Left ventricle myocardium inferior (tissue), 1 donor: ENCODE results near the gene ADAR. TPM values are rescaled to one million over a fixed set of nuclear protein-coding genes. Genes with fewer than 3 reads are reported as not detected.

Experiments
- DNase-seq: peaks from one replicate; pipeline ENCODE4 v3.0.0-alpha.2; 2020
- H3K27ac ChIP-seq: fragments of 200-600 bp; replicated peaks from 2 replicates; pipeline ENCODE4 v1.8.0; 2021
- H3K27me3 ChIP-seq: fragments of 200-600 bp; 2 replicates; pipeline ENCODE4 v1.8.0; 2021; ENCODE audit warnings: low read depth
- H3K36me3 ChIP-seq: fragments of 200-600 bp; 2 replicates; pipeline ENCODE4 v1.8.0; 2021
- H3K4me1 ChIP-seq: fragments of 200-600 bp; 2 replicates; pipeline ENCODE4 v1.8.0; 2021
- H3K4me3 ChIP-seq: fragments of 200-600 bp; 2 replicates; pipeline ENCODE4 v1.8.0; 2021; ENCODE audit warnings: mild to moderate bottlenecking, moderate library complexity
- H3K9me3 ChIP-seq: fragments of 200-600 bp; replicated peaks from 2 replicates; pipeline ENCODE4 v1.8.0; 2021
- CTCF ChIP-seq: fragments of 200-600 bp; IDR thresholded peaks from 2 replicates; pipeline ENCODE4 v1.8.0; 2021; ENCODE audit warnings: antibody characterized with exemption, mild to moderate bottlenecking, borderline replicate concordance
- intact Hi-C: fragments of 100-400 bp; cut with micrococcal nuclease; formaldehyde crosslinking; loops from one replicate; pipeline ENCODE4 v1.11.0; 2022
- total RNA-seq: library from RNA; stranded (reverse); fragmentation: NEBNext Ultra II Directional; extraction: Animal tissue kit (Norgen Biotek cat#: 25700); gene quantifications from one replicate; pipeline ENCODE4 v1.2.1, GENCODE V29; 2021
- donor health status: DM: no; HTN: yes; CAD: no; lungs with severe emphysema.

ADAR gene
- total RNA-seq, 1 donor from 2014 or later: 55.8 TPM

DNA sequence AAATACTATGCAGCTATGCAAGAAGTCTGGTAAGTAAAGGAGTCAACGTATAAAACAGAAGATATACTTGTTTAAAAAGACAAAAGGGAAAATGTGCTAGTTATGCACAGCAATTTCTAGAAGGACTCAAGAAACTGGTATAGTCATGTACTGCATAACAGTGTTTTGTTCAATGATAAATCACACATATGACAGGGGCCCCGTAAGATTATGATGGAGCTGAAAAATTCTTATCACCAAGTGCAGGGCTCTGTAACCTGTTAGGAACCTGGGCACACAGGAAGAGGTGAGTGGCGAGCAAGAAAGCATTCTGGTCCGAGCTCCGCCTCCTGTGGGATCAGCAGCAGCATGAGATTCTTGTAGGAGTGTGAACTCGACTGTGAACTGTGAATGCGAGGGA, 13.2 kb downstream of the ADAR start:
- H3K9me3 ChIP-seq: no peaks in the 10 kb centered on the region
- H3K4me3 ChIP-seq: no peak overlapping the region
- H3K27ac ChIP-seq: no peak overlapping the region
- intact Hi-C loops: no loop called here
- no peaks in the 10 kb centered on the region for H3K27me3 ChIP-seq
- H3K4me1 ChIP-seq: peaks cover 15% of the 10 kb centered on the region
- no peak for TF ChIP-seq CTCF
- H3K36me3 ChIP-seq: peaks cover 98% of the 10 kb centered on the region
- DNase-seq: no peak

- intact Hi-C loops: no loop called here
- peaks cover 99% of the 10 kb centered on the region for H3K36me3 ChIP-seq
- TF ChIP-seq CTCF: no peak
- no peak overlapping the region for H3K27ac ChIP-seq
- no peak for DNase-seq
- H3K4me1 ChIP-seq: peaks cover under 1% of the 10 kb centered on the region
- H3K4me3 ChIP-seq: no peak overlapping the region
- no peaks in the 10 kb centered on the region for H3K27me3 ChIP-seq
- H3K9me3 ChIP-seq: no peaks in the 10 kb centered on the region
Measured at GRCh38 chr1:154593390-154593789, 14.6 kb downstream of the ADAR start.

DNA sequence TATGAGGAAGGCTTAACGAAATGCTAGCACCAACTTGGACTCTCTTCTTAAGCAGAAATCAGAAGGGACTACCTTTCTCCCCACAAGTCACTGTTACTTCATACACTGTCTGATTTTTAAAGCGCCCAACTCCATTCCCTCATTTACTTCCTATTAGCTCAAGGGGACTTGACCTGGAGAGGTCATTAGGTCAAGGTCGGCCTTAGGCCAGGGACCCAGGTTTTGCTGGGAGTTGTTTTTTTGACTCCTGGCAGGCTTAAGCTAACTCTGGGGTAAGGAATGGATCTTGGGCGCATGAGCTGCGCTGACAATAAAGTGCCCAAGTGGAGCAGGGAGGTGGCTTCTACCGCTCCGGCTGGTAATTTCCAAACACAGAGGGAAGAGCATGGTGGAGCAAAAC, 16.8 kb downstream of the ADAR start:
- Histone ChIP-seq H3K4me3 (no peak overlapping the region), H3K27me3 (no peaks in the 10 kb centered on the region), H3K4me1 (no peaks in the 10 kb centered on the region), H3K27ac (no peak overlapping the region), H3K9me3 (no peaks in the 10 kb centered on the region), H3K36me3 (peaks cover 99% of the 10 kb centered on the region)
- TF ChIP-seq CTCF: no peak
- DNase-seq: no peak
- intact Hi-C loops: no loop called here

GRCh38 chr1:154590756-154591155, 17.2 kb downstream of the ADAR start:
- no peak for DNase-seq
- H3K4me3 ChIP-seq: no peak overlapping the region
- H3K9me3 ChIP-seq: no peaks in the 10 kb centered on the region
- H3K4me1 ChIP-seq: no peaks in the 10 kb centered on the region
- H3K36me3 ChIP-seq: peaks cover 99% of the 10 kb centered on the region
- intact Hi-C loops: no loop called here
- H3K27me3 ChIP-seq: no peaks in the 10 kb centered on the region
- no peak for TF ChIP-seq CTCF
- H3K27ac ChIP-seq: no peak overlapping the region

DNA sequence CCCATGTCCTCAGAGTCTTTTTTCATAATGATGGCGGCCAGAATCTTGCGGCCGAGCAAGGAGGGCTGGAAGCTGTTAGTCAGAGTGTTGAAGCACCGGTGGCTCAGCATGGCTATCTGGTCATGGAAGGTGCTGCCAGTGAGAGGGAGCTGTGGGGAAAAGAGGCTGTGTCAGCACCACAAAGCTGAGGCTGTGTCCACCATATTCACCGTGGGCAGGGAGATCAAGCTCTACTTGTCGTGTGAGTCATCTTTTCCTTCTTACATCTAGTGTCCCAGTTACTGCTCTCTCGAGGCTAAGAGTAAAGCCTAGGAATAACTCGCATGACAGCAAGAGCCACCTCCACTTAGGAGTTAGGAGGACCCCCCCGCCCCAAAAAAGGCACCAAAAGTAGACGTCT, 18.2 kb downstream of the ADAR start:
- no peak for DNase-seq
- TF ChIP-seq CTCF: no peak
- no peaks in the 10 kb centered on the region for H3K9me3 ChIP-seq
- no peak overlapping the region for H3K27ac ChIP-seq
- no peaks in the 10 kb centered on the region for H3K4me1 ChIP-seq
- H3K4me3 ChIP-seq: no peak overlapping the region
- peaks cover 99% of the 10 kb centered on the region for H3K36me3 ChIP-seq
- H3K27me3 ChIP-seq: no peaks in the 10 kb centered on the region
- intact Hi-C loops: no loop called here

- no peak for DNase-seq
- TF ChIP-seq CTCF: no peak
- intact Hi-C loops: no loop called here
- Histone ChIP-seq H3K36me3 (peaks cover 99% of the 10 kb centered on the region), H3K27ac (no peak overlapping the region), H3K27me3 (no peaks in the 10 kb centered on the region), H3K4me3 (no peak overlapping the region), H3K9me3 (no peaks in the 10 kb centered on the region), H3K4me1 (peaks cover 14% of the 10 kb centered on the region)
Measured at GRCh38 chr1:154586641-154587040, 21.3 kb downstream of the ADAR start.
